Neutrophil (primary cell): Measurements from ENCODE around the gene PTPRD.

Source experiments
- H3K27ac ChIP-seq: fragments of 200-600 bp; sonication (generic); 2 replicates; pipeline ENCODE4 v1.5.1; 2016; ENCODE audit warnings: mild to moderate bottlenecking, moderate library complexity
- H3K27me3 ChIP-seq: fragments of 200-600 bp; sonication (generic); 2 replicates; pipeline ENCODE4 v1.6.0; 2016; ENCODE audit warnings: mild to moderate bottlenecking
- H3K36me3 ChIP-seq: fragments of 200-600 bp; sonication (generic); 2 replicates; pipeline ENCODE4 v1.5.1; 2017
- H3K4me1 ChIP-seq, 2 experiments: fragments of 200-600 bp in 1 of 2; sonication (generic) in 1 of 2; 1 replicate in 1 of 2; 2 replicates in 1 of 2; pipeline versions ENCODE4 v1.5.1 to v1.6.1; 2013 to 2016; ENCODE audit warnings: low read depth in 1 of 2, low read length in 1 of 2, mild to moderate bottlenecking in 1 of 2, moderate library complexity in 1 of 2; ENCODE audit not compliant: control insufficient read depth in 1 of 2, insufficient read depth in 1 of 2
- H3K4me3 ChIP-seq, 2 experiments: fragments of 200-600 bp in 1 of 2; sonication (generic) in 1 of 2; 1 replicate in 1 of 2; 2 replicates in 1 of 2; pipeline ENCODE4 v1.5.1; 2013 to 2016; ENCODE audit warnings: low read depth in 1 of 2, low read length in 1 of 2, mild to moderate bottlenecking in 1 of 2, moderate library complexity in 1 of 2
- H3K9me3 ChIP-seq: fragments of 200-600 bp; sonication (generic); 2 replicates; pipeline ENCODE4 v1.5.1; 2016
- TF ChIP-seq, protein P1 (sequence below): fragments of 200-600 bp; sonication (generic); IDR thresholded peaks from 2 replicates; pipeline ENCODE4 v1.5.1; 2016; ENCODE audit warnings: antibody characterized with exemption

The PTPRD gene

GRCh38 chr9:9174358-9174757 is 1438.4 kb downstream of the PTPRD start:
- Histone ChIP-seq H3K27ac (no peak overlapping the region), H3K4me1 (no peaks in the 10 kb centered on the region), H3K27me3 (no peaks in the 10 kb centered on the region), H3K4me3 (no peak overlapping the region), H3K9me3 (no peaks in the 10 kb centered on the region), H3K36me3 (no peaks in the 10 kb centered on the region)
- TF ChIP-seq, protein P1, sequence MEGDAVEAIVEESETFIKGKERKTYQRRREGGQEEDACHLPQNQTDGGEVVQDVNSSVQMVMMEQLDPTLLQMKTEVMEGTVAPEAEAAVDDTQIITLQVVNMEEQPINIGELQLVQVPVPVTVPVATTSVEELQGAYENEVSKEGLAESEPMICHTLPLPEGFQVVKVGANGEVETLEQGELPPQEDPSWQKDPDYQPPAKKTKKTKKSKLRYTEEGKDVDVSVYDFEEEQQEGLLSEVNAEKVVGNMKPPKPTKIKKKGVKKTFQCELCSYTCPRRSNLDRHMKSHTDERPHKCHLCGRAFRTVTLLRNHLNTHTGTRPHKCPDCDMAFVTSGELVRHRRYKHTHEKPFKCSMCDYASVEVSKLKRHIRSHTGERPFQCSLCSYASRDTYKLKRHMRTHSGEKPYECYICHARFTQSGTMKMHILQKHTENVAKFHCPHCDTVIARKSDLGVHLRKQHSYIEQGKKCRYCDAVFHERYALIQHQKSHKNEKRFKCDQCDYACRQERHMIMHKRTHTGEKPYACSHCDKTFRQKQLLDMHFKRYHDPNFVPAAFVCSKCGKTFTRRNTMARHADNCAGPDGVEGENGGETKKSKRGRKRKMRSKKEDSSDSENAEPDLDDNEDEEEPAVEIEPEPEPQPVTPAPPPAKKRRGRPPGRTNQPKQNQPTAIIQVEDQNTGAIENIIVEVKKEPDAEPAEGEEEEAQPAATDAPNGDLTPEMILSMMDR = no peak

DNA sequence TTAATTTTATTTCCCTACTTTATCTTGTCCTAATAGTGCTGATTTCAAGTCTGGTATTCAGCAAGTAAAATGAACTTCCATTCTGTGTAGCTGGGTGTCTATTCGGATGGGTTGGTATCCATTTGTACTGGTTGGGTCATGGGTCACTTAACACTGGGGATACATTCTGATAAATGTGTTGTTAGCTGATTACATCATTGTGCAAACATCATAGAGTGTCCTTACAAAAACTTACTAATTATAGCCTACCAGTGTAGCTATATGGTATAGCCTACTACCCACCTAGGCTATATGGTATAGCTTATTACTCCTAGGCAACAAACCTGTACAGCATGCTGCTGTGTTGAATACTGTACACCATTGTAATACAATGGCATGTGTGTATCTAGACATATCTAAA is 1439.5 kb downstream of the PTPRD start:
- Histone ChIP-seq H3K27me3 (no peaks in the 10 kb centered on the region), H3K4me3 (no peak overlapping the region), H3K36me3 (no peaks in the 10 kb centered on the region), H3K9me3 (no peaks in the 10 kb centered on the region), H3K27ac (no peak overlapping the region), H3K4me1 (no peaks in the 10 kb centered on the region)
- TF ChIP-seq, protein P1 = no peak

DNA sequence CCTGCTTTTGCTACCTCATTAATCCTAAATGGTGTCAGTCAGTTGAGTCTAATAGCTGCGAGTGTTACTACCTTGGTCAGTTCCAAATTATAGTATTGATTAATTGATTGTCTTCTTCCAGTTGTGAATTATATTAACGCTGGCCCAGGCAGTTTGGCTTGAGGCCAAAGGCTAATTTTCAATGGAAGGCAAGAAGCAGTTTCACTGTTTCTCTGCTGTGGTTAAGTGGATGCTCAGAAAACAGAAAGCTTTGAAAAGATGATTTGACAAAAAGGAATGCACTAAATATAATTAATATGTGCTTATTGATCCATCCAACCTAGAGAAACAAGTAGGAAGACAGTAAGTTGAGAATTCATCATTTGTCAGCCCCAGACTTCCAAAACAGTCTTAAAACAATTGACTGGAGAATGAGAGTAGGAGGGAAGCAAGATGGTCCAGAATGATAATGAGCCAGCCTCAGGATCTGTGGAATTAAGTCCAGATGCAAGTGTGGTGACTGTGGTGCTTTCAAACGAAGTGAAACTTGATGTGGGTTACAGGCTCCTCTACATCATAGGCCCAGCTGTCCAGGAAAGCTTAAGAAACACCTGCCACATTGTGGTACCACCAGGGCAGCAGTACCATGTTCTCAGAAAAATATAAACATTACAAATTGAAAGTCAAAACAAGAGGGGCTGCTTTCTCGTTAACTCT is 1442.2 kb downstream of the PTPRD start:
- H3K4me3 ChIP-seq = no peak overlapping the region
- H3K27me3 ChIP-seq = no peaks in the 10 kb centered on the region
- TF ChIP-seq, protein P1 = no peak
- no peaks in the 10 kb centered on the region for H3K4me1 ChIP-seq
- H3K27ac ChIP-seq = no peak overlapping the region
- H3K9me3 ChIP-seq = no peaks in the 10 kb centered on the region
- no peaks in the 10 kb centered on the region for H3K36me3 ChIP-seq

DNA sequence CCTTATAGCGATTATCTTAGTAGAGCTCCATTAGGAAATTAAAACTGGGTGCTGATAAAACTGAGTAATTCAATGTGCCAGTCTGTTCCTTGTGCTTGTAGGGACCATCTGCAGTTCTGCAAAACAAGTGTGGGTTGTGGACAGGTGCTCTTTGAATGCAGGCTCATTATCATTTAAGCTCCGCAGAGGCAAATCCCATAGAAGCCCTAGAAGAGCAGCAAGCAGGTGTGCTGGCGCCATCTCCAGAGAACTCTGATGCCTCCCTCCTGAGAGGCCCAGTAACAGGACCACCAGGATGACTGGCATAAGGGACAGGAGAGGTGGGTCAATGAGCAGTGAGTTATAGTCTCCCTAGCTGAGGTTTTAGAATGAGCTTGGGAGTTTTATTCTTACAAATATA is 1470.8 kb downstream of the PTPRD start:
- no peaks in the 10 kb centered on the region for H3K27me3 ChIP-seq
- no peaks in the 10 kb centered on the region for H3K4me1 ChIP-seq
- H3K4me3 ChIP-seq = no peak overlapping the region
- no peaks in the 10 kb centered on the region for H3K36me3 ChIP-seq
- no peak overlapping the region for H3K27ac ChIP-seq
- H3K9me3 ChIP-seq = no peaks in the 10 kb centered on the region
- TF ChIP-seq, protein P1 = no peak

DNA sequence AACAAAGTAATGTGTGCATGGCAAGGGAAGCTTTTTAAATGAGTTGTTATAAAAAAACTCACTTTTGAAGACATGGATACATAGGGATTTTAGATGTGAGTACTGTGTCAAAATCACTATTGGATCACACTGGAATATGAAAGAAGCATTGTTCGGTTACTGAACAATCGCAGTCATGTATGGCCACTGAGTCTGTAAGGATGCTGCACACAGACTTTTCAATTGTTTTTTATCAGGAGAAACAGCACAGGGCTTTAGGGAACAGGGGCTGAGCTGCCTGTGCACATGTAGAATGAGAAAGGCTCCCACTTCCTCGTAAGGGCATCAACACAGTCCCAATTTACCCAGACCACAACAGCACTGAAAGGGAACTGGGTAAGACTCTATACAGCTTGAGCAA is 1479.3 kb downstream of the PTPRD start:
- Histone ChIP-seq H3K4me3 (no peak overlapping the region), H3K27me3 (no peaks in the 10 kb centered on the region), H3K27ac (no peak overlapping the region), H3K4me1 (no peaks in the 10 kb centered on the region), H3K36me3 (no peaks in the 10 kb centered on the region), H3K9me3 (no peaks in the 10 kb centered on the region)
- TF ChIP-seq, protein P1 = no peak

GRCh38 chr9:9124616-9125015 is 1488.2 kb downstream of the PTPRD start:
- TF ChIP-seq, protein P1 = no peak

More at GRCh38 chr9:9124616-9125015, 1488.2 kb downstream of the PTPRD start:
- Histone ChIP-seq H3K36me3 (no peaks in the 10 kb centered on the region), H3K27me3 (no peaks in the 10 kb centered on the region), H3K4me3 (no peak overlapping the region), H3K9me3 (no peaks in the 10 kb centered on the region), H3K27ac (no peak overlapping the region), H3K4me1 (no peaks in the 10 kb centered on the region)
